ENCODE results near the gene ASB13.

- TF ChIP-seq CTCF (IDR thresholded peaks at IDR 0.05), result no peak
- no peak for TF ChIP-seq EZH2 (IDR thresholded peaks at IDR 0.05; ENCODE audit: borderline replicate concordance, insufficient read depth, low read depth, low read length, poor library complexity, severe bottlenecking)
Measured at GRCh38 chr10:5694573-5694972, 28.2 kb upstream of the ASB13 start.
